ENCODE data around the gene ISLR.

DNA sequence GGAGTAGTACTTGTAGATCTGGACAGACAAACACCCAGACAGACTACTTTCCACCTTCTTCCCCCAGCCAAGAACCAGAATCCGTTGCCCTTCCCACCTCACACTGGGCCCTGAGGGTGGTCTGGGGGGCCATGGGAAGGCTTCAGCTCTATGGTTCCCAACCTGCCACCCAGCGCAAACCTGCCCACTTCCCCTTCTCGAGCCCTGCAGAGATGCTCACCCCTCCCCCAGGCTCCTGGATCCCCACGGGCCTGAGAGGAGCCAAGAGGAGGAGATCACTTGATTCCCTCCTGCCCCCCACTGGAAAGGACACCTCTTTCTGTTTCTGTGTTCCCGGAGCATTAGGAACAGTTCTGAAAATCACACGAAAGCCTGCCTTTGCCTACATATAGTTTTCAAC lies 20.4 kb downstream of the ISLR start:
- TF ChIP-seq, protein P1, sequence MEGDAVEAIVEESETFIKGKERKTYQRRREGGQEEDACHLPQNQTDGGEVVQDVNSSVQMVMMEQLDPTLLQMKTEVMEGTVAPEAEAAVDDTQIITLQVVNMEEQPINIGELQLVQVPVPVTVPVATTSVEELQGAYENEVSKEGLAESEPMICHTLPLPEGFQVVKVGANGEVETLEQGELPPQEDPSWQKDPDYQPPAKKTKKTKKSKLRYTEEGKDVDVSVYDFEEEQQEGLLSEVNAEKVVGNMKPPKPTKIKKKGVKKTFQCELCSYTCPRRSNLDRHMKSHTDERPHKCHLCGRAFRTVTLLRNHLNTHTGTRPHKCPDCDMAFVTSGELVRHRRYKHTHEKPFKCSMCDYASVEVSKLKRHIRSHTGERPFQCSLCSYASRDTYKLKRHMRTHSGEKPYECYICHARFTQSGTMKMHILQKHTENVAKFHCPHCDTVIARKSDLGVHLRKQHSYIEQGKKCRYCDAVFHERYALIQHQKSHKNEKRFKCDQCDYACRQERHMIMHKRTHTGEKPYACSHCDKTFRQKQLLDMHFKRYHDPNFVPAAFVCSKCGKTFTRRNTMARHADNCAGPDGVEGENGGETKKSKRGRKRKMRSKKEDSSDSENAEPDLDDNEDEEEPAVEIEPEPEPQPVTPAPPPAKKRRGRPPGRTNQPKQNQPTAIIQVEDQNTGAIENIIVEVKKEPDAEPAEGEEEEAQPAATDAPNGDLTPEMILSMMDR (IDR thresholded peaks at IDR 0.05 in 2 of 3, conservative IDR thresholded peaks at IDR 0.05 in 1 of 3; ENCODE audit: borderline replicate concordance in 1 of 3, insufficient read depth in 1 of 3, low read depth in 2 of 3, low read length in 2 of 3): no peak
- TF ChIP-seq POLR2AphosphoS5 (IDR thresholded peaks at IDR 0.05; ENCODE audit: low read depth, low read length) (no peak), RAD21 (IDR thresholded peaks at IDR 0.05; ENCODE audit: low read depth) (no peak), CEBPB (IDR thresholded peaks at IDR 0.05; ENCODE audit: low read depth) (no peak), TCF7L2 (IDR thresholded peaks at IDR 0.05; ENCODE audit: borderline replicate concordance, extremely low read depth, insufficient read depth, insufficient read length) (no peak), YY1 (IDR thresholded peaks at IDR 0.05; ENCODE audit: extremely low read depth, insufficient replicate concordance, low read depth, low read length) (no peak), POLR2A (IDR thresholded peaks at IDR 0.05; ENCODE audit: borderline replicate concordance, extremely low read depth, insufficient read depth, insufficient read length) (no peak), EZH2phosphoT487 (IDR thresholded peaks at IDR 0.05; ENCODE audit: borderline replicate concordance) (no peak), EZH2 (IDR thresholded peaks at IDR 0.05) (no peak), SRF (IDR thresholded peaks at IDR 0.05; ENCODE audit: low read depth) (no peak), SIN3A (IDR thresholded peaks at IDR 0.05; ENCODE audit: low read depth) (no peak)
- TF ChIP-seq, protein P2, sequence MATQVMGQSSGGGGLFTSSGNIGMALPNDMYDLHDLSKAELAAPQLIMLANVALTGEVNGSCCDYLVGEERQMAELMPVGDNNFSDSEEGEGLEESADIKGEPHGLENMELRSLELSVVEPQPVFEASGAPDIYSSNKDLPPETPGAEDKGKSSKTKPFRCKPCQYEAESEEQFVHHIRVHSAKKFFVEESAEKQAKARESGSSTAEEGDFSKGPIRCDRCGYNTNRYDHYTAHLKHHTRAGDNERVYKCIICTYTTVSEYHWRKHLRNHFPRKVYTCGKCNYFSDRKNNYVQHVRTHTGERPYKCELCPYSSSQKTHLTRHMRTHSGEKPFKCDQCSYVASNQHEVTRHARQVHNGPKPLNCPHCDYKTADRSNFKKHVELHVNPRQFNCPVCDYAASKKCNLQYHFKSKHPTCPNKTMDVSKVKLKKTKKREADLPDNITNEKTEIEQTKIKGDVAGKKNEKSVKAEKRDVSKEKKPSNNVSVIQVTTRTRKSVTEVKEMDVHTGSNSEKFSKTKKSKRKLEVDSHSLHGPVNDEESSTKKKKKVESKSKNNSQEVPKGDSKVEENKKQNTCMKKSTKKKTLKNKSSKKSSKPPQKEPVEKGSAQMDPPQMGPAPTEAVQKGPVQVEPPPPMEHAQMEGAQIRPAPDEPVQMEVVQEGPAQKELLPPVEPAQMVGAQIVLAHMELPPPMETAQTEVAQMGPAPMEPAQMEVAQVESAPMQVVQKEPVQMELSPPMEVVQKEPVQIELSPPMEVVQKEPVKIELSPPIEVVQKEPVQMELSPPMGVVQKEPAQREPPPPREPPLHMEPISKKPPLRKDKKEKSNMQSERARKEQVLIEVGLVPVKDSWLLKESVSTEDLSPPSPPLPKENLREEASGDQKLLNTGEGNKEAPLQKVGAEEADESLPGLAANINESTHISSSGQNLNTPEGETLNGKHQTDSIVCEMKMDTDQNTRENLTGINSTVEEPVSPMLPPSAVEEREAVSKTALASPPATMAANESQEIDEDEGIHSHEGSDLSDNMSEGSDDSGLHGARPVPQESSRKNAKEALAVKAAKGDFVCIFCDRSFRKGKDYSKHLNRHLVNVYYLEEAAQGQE (IDR thresholded peaks at IDR 0.05; ENCODE audit: low read depth): no peak
- TF ChIP-seq, protein P3, sequence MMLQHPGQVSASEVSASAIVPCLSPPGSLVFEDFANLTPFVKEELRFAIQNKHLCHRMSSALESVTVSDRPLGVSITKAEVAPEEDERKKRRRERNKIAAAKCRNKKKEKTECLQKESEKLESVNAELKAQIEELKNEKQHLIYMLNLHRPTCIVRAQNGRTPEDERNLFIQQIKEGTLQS (IDR thresholded peaks at IDR 0.05): no peak
- TF ChIP-seq, protein P4, sequence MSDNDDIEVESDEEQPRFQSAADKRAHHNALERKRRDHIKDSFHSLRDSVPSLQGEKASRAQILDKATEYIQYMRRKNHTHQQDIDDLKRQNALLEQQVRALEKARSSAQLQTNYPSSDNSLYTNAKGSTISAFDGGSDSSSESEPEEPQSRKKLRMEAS (IDR thresholded peaks at IDR 0.05): no peak

Measured in HCT116 (cell line).